OCI-LY1 (cell line): ENCODE data around the gene CFAP221.

Source experiments
- EZH2 ChIP-seq: fragments of 200-600 bp; sonication (generic), shearing (Covaris generic); IDR thresholded peaks from 2 replicates; pipeline ENCODE4 v1.8.0; 2017; ENCODE audit warnings: borderline replicate concordance, mixed run types, mild to moderate bottlenecking, antibody characterized with exemption, low read length, moderate library complexity, mixed read lengths
- TF ChIP-seq, protein P1 (sequence below): fragments of 200-600 bp; sonication (generic), shearing (Covaris generic); IDR thresholded peaks from 2 replicates; pipeline ENCODE4 v1.5.1; 2017; ENCODE audit warnings: mild to moderate bottlenecking, antibody characterized with exemption, low read length, moderate library complexity, mixed read lengths

DNA sequence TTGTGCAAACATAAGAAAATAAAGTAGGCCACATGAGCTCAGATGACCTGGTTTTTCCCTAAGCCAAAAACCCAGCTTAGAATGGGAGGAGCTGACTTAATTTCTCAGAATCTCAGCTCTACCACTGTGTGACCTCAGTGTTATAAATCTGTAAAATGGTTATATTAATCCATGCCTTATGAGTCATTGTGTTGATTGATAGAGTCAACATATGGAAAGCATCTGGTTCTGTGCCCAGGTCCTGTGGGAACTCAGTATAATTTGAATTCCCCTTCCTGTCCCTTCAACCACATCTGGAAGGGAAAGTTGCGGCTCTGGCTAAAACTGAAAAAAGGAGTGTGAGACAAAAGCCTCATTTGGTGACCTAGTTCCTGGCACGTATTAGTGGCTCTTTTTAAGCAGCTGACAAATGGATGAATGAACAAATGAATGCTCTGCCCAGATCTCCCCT lies 160.4 kb downstream of the CFAP221 start:
- TF ChIP-seq, protein P1, sequence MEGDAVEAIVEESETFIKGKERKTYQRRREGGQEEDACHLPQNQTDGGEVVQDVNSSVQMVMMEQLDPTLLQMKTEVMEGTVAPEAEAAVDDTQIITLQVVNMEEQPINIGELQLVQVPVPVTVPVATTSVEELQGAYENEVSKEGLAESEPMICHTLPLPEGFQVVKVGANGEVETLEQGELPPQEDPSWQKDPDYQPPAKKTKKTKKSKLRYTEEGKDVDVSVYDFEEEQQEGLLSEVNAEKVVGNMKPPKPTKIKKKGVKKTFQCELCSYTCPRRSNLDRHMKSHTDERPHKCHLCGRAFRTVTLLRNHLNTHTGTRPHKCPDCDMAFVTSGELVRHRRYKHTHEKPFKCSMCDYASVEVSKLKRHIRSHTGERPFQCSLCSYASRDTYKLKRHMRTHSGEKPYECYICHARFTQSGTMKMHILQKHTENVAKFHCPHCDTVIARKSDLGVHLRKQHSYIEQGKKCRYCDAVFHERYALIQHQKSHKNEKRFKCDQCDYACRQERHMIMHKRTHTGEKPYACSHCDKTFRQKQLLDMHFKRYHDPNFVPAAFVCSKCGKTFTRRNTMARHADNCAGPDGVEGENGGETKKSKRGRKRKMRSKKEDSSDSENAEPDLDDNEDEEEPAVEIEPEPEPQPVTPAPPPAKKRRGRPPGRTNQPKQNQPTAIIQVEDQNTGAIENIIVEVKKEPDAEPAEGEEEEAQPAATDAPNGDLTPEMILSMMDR: no peak
- no peak for TF ChIP-seq EZH2
